H1 (cell line): ENCODE data around the gene BRMS1L.

Experiments
- BRCA1 ChIP-seq: IDR thresholded peaks from 2 replicates; pipeline ENCODE4 v1.6.1; 2012; ENCODE audit warnings: low read depth, low read length, improper control_type of control experiment
- CBX5 ChIP-seq: fragments of 300-800, 300-1000 bp; sonication (generic); IDR thresholded peaks from 2 replicates; pipeline ENCODE4 v1.7.1; 2016; ENCODE audit warnings: antibody characterized with exemption, low read length, low read depth
- EZH2 ChIP-seq: fragments of 200-600 bp; sonication (generic); IDR thresholded peaks from 2 replicates; pipeline ENCODE4 v1.7.1; 2012; ENCODE audit warnings: low read depth, mild to moderate bottlenecking, moderate library complexity, low read length, inconsistent platforms; ENCODE audit not compliant: severe bottlenecking
- JUN ChIP-seq: IDR thresholded peaks from 2 replicates; pipeline ENCODE4 v1.6.1; 2011; ENCODE audit warnings: low read depth, mild to moderate bottlenecking, improper control_type of control experiment, low read length
- POLR2A ChIP-seq, 2 experiments: IDR thresholded peaks; 1 replicate in 1 of 2; 2 replicates in 1 of 2; pipeline ENCODE4 v1.6.1; 2011; ENCODE audit warnings: low read depth in 2 of 2, low read length in 2 of 2, mild to moderate bottlenecking in 2 of 2; ENCODE audit errors: control extremely low read depth in 1 of 2
- RBBP5 ChIP-seq: IDR thresholded peaks from 2 replicates; pipeline ENCODE4 v1.7.1; 2012; ENCODE audit warnings: low read depth, mild to moderate bottlenecking, inconsistent platforms, low read length, moderate library complexity, borderline replicate concordance
- RXRA ChIP-seq: IDR thresholded peaks from 2 replicates; pipeline ENCODE4 v1.6.1; 2011; ENCODE audit warnings: low read depth, mild to moderate bottlenecking, low read length, moderate library complexity; ENCODE audit not compliant: insufficient read depth
- SP1 ChIP-seq: IDR thresholded peaks from 2 replicates; pipeline ENCODE4 v1.6.1; 2011; ENCODE audit warnings: low read depth, low read length
- SP2 ChIP-seq: IDR thresholded peaks from 2 replicates; pipeline ENCODE4 v1.6.1; 2012; ENCODE audit warnings: mild to moderate bottlenecking, low read length, inconsistent platforms
- TF ChIP-seq, protein P1 (sequence below), 3 experiments: IDR thresholded peaks; 1 replicate in 2 of 3; 2 replicates in 1 of 3; pipeline versions ENCODE4 v1.5.1 to v1.6.1; 2011; ENCODE audit warnings: low read length in 3 of 3, mild to moderate bottlenecking in 3 of 3, inconsistent platforms in 2 of 3, low read depth in 1 of 3, moderate library complexity in 1 of 3; ENCODE audit not compliant: insufficient read depth in 1 of 3; ENCODE audit errors: control extremely low read depth in 1 of 3

DNA sequence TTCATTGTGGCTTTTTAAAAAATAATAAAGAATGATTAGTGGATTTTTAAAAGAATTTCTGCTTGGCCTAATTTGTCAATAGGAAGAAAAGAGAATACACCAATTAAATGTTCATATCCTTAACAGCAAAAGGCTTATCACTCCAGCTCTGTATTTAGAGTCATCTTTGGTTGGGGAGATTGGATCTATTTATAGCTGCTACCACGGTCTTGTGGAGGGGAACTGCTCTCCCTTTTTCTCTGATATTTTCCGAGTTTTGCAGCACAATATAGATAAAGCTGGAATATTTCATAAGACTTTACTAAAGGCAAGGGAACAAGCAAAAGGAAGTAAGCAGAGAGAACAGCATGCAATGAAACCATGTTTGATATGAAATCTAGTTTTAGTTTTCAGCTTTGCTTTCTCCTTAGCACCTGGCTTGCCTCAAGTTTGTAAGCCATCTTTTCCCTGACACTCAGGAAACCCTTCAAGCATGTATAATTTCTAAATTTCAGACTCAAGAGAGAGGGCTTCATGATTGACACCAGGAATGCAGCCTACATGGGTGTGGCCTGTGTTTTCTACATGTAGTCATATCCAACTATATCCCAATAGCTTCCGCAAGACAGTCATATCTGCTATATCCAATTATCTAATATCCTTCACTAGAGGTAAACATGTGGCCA lies 35.2 kb downstream of the BRMS1L start:
- TF ChIP-seq RXRA: no peak
- no peak for TF ChIP-seq EZH2
- no peak for TF ChIP-seq BRCA1
- TF ChIP-seq, protein P1, sequence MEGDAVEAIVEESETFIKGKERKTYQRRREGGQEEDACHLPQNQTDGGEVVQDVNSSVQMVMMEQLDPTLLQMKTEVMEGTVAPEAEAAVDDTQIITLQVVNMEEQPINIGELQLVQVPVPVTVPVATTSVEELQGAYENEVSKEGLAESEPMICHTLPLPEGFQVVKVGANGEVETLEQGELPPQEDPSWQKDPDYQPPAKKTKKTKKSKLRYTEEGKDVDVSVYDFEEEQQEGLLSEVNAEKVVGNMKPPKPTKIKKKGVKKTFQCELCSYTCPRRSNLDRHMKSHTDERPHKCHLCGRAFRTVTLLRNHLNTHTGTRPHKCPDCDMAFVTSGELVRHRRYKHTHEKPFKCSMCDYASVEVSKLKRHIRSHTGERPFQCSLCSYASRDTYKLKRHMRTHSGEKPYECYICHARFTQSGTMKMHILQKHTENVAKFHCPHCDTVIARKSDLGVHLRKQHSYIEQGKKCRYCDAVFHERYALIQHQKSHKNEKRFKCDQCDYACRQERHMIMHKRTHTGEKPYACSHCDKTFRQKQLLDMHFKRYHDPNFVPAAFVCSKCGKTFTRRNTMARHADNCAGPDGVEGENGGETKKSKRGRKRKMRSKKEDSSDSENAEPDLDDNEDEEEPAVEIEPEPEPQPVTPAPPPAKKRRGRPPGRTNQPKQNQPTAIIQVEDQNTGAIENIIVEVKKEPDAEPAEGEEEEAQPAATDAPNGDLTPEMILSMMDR (IDR thresholded peaks at IDR 0.05; ENCODE audit: control extremely low read depth in 1 of 3, insufficient read depth in 1 of 3, low read depth in 1 of 3, low read length in 3 of 3): no peak
- no peak for TF ChIP-seq POLR2A (IDR thresholded peaks at IDR 0.05; ENCODE audit: control extremely low read depth in 1 of 2, low read depth in 2 of 2, low read length in 2 of 2)
- no peak for TF ChIP-seq RBBP5
- no peak for TF ChIP-seq SP2
- TF ChIP-seq CBX5: no peak
- no peak for TF ChIP-seq JUN
- no peak for TF ChIP-seq SP1
